H9 (cell line): ENCODE results near the gene SRRD. TPM values are rescaled to one million over a fixed set of nuclear protein-coding genes. Genes with fewer than 3 reads are reported as not detected.

Experiments used
- DNase-seq: peaks from one replicate; pipeline ENCODE4 v3.0.0-alpha.2; 2017
- H2AFZ ChIP-seq: one replicate; pipeline ENCODE4 v1.6.1; 2013; ENCODE audit warnings: mild to moderate bottlenecking, low read length, control low read depth, moderate library complexity
- H2AK5ac ChIP-seq: 2 replicates; pipeline ENCODE4 v1.6.1; 2013; ENCODE audit warnings: low read length, control low read depth, mixed read lengths; ENCODE audit not compliant: insufficient read length
- H2BK120ac ChIP-seq: one replicate; pipeline ENCODE4 v1.6.1; 2013; ENCODE audit warnings: low read depth, mild to moderate bottlenecking, low read length, control low read depth, inconsistent platforms; ENCODE audit not compliant: poor library complexity, severe bottlenecking
- H2BK12ac ChIP-seq: 2 replicates; pipeline ENCODE4 v1.6.1; 2013; ENCODE audit warnings: low read length, control low read depth, mixed read lengths, low read depth; ENCODE audit not compliant: insufficient read length
- H2BK15ac ChIP-seq: 2 replicates; pipeline ENCODE4 v1.6.1; 2013; ENCODE audit warnings: low read depth, low read length, control low read depth
- H2BK20ac ChIP-seq: one replicate; pipeline ENCODE4 v1.6.1; 2013; ENCODE audit warnings: low read depth, mild to moderate bottlenecking, low read length, control low read depth, inconsistent platforms; ENCODE audit not compliant: poor library complexity, severe bottlenecking
- H2BK5ac ChIP-seq: 2 replicates; pipeline ENCODE4 v1.6.1; 2013; ENCODE audit warnings: low read length, control low read depth, mixed read lengths; ENCODE audit not compliant: insufficient read length
- H3K14ac ChIP-seq: 2 replicates; pipeline ENCODE4 v1.6.1; 2013; ENCODE audit warnings: low read length, control low read depth; ENCODE audit not compliant: insufficient read depth
- H3K18ac ChIP-seq: 2 replicates; pipeline ENCODE4 v1.6.1; 2013; ENCODE audit warnings: low read depth, mild to moderate bottlenecking, mixed read lengths, low read length, control low read depth; ENCODE audit not compliant: insufficient read length
- H3K23ac ChIP-seq: 2 replicates; pipeline ENCODE4 v1.6.1; 2013; ENCODE audit warnings: low read length, control low read depth, mixed read lengths, low read depth; ENCODE audit not compliant: insufficient read length
- H3K23me2 ChIP-seq: 2 replicates; pipeline ENCODE4 v1.6.1; 2013; ENCODE audit warnings: low read depth, mild to moderate bottlenecking, mixed read lengths, low read length, control low read depth; ENCODE audit not compliant: insufficient read length, poor library complexity, severe bottlenecking
- H3K27ac ChIP-seq: 2 replicates; pipeline ENCODE4 v1.5.1; 2013; ENCODE audit warnings: low read length, control low read depth, mixed read lengths, low read depth; ENCODE audit not compliant: insufficient read length
- H3K27me3 ChIP-seq: 2 replicates; pipeline ENCODE4 v1.6.1; 2013; ENCODE audit warnings: low read length, control low read depth, inconsistent platforms; ENCODE audit not compliant: insufficient read depth
- H3K4ac ChIP-seq: 2 replicates; pipeline ENCODE4 v1.6.1; 2013; ENCODE audit warnings: low read depth, mild to moderate bottlenecking, control low read depth, inconsistent platforms, low read length, moderate library complexity
- H3K4me1 ChIP-seq: 2 replicates; pipeline ENCODE4 v1.6.1; 2013; ENCODE audit warnings: low read length, control low read depth, inconsistent platforms; ENCODE audit not compliant: insufficient read depth
- H3K4me2 ChIP-seq: 2 replicates; pipeline ENCODE4 v1.6.1; 2013; ENCODE audit warnings: low read length, control low read depth, mixed read lengths; ENCODE audit not compliant: insufficient read length, insufficient read depth
- H3K56ac ChIP-seq: 2 replicates; pipeline ENCODE4 v1.6.1; 2013; ENCODE audit warnings: low read depth, mild to moderate bottlenecking, mixed read lengths, low read length, control low read depth; ENCODE audit not compliant: insufficient read length
- H3K79me1 ChIP-seq: 2 replicates; pipeline ENCODE4 v1.6.1; 2013; ENCODE audit warnings: low read depth, mild to moderate bottlenecking, moderate library complexity, low read length, control low read depth, inconsistent platforms; ENCODE audit not compliant: insufficient read depth, poor library complexity, severe bottlenecking
- H3K79me2 ChIP-seq: 2 replicates; pipeline ENCODE4 v1.6.1; 2013; ENCODE audit warnings: low read length, control low read depth, inconsistent platforms; ENCODE audit not compliant: insufficient read depth
- H3K9ac ChIP-seq: 2 replicates; pipeline ENCODE4 v1.6.1; 2013; ENCODE audit warnings: low read length, control low read depth, mixed read lengths; ENCODE audit not compliant: insufficient read length; ENCODE audit errors: extremely low read depth
- H3K9me3 ChIP-seq: one replicate; pipeline ENCODE4 v1.6.1; 2013; ENCODE audit warnings: low read depth, low read length, inconsistent platforms; ENCODE audit not compliant: control insufficient read depth
- H3T11ph ChIP-seq: one replicate; pipeline ENCODE4 v1.6.1; 2013; ENCODE audit warnings: mild to moderate bottlenecking, low read length, control low read depth, inconsistent platforms
- H4K20me1 ChIP-seq: one replicate; pipeline ENCODE4 v1.6.1; 2013; ENCODE audit not compliant: control insufficient read depth, insufficient read length, insufficient read depth
- H4K5ac ChIP-seq: 2 replicates; pipeline ENCODE4 v1.6.1; 2013; ENCODE audit warnings: low read depth, mild to moderate bottlenecking, mixed read lengths, low read length, control low read depth; ENCODE audit not compliant: insufficient read length
- H4K8ac ChIP-seq: replicated peaks from 2 replicates; pipeline ENCODE4 v1.6.1; 2013; ENCODE audit warnings: low read length, control low read depth, mixed read lengths, low read depth; ENCODE audit not compliant: insufficient read length
- H4K91ac ChIP-seq: 2 replicates; pipeline ENCODE4 v1.6.1; 2013; ENCODE audit warnings: low read depth, mild to moderate bottlenecking, moderate library complexity, mixed read lengths, low read length, control low read depth; ENCODE audit not compliant: insufficient read length
- H3K27ac Mint-ChIP-seq, 3 experiments: 2 replicates in 2 of 3; 3 replicates in 1 of 3; pipeline ENCODE4 v1.8.0; 2020 to 2021; ENCODE audit warnings: mixed read lengths in 3 of 3, mild to moderate bottlenecking in 1 of 3, moderate library complexity in 1 of 3
- H3K27me3 Mint-ChIP-seq: 2 replicates; pipeline ENCODE4 v1.8.0; 2021; ENCODE audit warnings: low read depth, mild to moderate bottlenecking, moderate library complexity, mixed read lengths
- H3K36me3 Mint-ChIP-seq, 3 experiments: 2 replicates in 2 of 3; 3 replicates in 1 of 3; pipeline ENCODE4 v1.8.0; 2020 to 2021; ENCODE audit warnings: low read depth in 3 of 3, mixed read lengths in 3 of 3; ENCODE audit not compliant: insufficient read depth in 1 of 3
- H3K4me1 Mint-ChIP-seq, 2 experiments: 2 replicates each; pipeline ENCODE4 v1.8.0; 2020; ENCODE audit warnings: mixed read lengths in 2 of 2
- H3K4me3 Mint-ChIP-seq, 2 experiments: 2 replicates in 1 of 2; 3 replicates in 1 of 2; pipeline ENCODE4 v1.8.0; 2020 to 2021; ENCODE audit warnings: mild to moderate bottlenecking in 2 of 2, mixed read lengths in 2 of 2, moderate library complexity in 1 of 2
- H3K9me3 Mint-ChIP-seq, 2 experiments: 2 replicates in 1 of 2; 3 replicates in 1 of 2; pipeline ENCODE4 v1.8.0; 2020; ENCODE audit warnings: mild to moderate bottlenecking in 2 of 2, mixed read lengths in 2 of 2, moderate library complexity in 1 of 2
- total RNA-seq: library from RNA; stranded (reverse); gene quantifications from 2 replicates; pipeline ENCODE4 v1.2.1, GENCODE V29; 2021
- TF ChIP-seq, protein P1 (sequence below): fragments of 200-600 bp; sonication (generic); conservative IDR thresholded peaks from 3 replicates; pipeline ENCODE4 v1.8.0; 2021; ENCODE audit warnings: antibody characterized with exemption, mild to moderate bottlenecking

The SRRD gene
- total RNA-seq, 1 experiment from 2014 or later: 36.0 TPM

DNA sequence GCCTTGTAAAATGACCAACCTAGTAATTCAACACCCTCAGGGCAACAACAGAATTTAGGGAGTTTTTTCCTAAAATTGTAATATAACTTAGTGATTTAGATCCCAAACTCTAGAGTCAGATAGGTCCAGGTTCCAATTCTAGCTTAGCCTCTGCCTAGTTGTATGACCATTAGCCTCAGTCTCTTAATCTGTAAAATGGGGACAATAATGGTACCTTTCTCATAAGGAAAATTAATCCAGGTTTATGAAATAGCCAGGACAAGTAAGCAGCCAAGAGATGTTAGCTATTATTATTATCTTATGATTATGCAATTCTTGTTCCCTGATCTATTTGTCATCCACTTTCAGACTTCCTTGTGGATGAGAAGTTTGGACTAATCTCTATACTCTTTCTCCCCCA is 24.5 kb downstream of the SRRD start:
- Histone ChIP-seq H3K4ac (no peak overlapping the region), H2BK20ac (no peak overlapping the region), H3T11ph (no peak overlapping the region), H2BK12ac (no peak overlapping the region), H3K79me2 (peaks cover 3% of the 10 kb centered on the region; the same call in 1 of the 2 replicates), H3K4me1 (peaks cover 6% of the 10 kb centered on the region), H3K56ac (no peak overlapping the region), H3K4me2 (no peak overlapping the region), H4K8ac (no peak overlapping the region), H2AFZ (no peak overlapping the region), H3K27ac (no peak overlapping the region), H3K23ac (no peak overlapping the region), H3K9ac (no peak overlapping the region), H2BK5ac (no peak overlapping the region), H4K5ac (no peak overlapping the region), H3K27me3 (peaks cover 2% of the 10 kb centered on the region; the same call in 1 of the 2 replicates), H3K23me2 (peaks cover 10% of the 10 kb centered on the region), H4K20me1 (no peaks in the 10 kb centered on the region), H3K18ac (no peak overlapping the region), H2AK5ac (no peak overlapping the region), H4K91ac (no peak overlapping the region), H2BK120ac (no peak overlapping the region), H3K79me1 (no peaks in the 10 kb centered on the region), H3K14ac (no peak overlapping the region), H2BK15ac (no peak overlapping the region), H3K9me3 (no peaks in the 10 kb centered on the region)
- no peak overlapping the region for H3K4me3 Mint-ChIP-seq
- no peak overlapping the region for H3K27ac Mint-ChIP-seq
- no peaks in the 10 kb centered on the region for H3K9me3 Mint-ChIP-seq
- H3K27me3 Mint-ChIP-seq: no peaks in the 10 kb centered on the region
- TF ChIP-seq, protein P1, sequence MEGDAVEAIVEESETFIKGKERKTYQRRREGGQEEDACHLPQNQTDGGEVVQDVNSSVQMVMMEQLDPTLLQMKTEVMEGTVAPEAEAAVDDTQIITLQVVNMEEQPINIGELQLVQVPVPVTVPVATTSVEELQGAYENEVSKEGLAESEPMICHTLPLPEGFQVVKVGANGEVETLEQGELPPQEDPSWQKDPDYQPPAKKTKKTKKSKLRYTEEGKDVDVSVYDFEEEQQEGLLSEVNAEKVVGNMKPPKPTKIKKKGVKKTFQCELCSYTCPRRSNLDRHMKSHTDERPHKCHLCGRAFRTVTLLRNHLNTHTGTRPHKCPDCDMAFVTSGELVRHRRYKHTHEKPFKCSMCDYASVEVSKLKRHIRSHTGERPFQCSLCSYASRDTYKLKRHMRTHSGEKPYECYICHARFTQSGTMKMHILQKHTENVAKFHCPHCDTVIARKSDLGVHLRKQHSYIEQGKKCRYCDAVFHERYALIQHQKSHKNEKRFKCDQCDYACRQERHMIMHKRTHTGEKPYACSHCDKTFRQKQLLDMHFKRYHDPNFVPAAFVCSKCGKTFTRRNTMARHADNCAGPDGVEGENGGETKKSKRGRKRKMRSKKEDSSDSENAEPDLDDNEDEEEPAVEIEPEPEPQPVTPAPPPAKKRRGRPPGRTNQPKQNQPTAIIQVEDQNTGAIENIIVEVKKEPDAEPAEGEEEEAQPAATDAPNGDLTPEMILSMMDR: no peak
- peaks cover 33 to 62% (median 51%) of the 10 kb centered on the region in 3 experiments; a peak in 6 of 7 replicates for H3K36me3 Mint-ChIP-seq
- H3K4me1 Mint-ChIP-seq: peaks cover 19 to 22% of the 10 kb centered on the region in 2 experiments
- no peak for DNase-seq
